ENCODE results near the gene ATOH1.

Gene ATOH1

GRCh38 chr4:93834249-93835066 is 5.9 kb downstream of the ATOH1 start:
- no peak for DNase-seq (ENCODE audit: low read depth)

DNA sequence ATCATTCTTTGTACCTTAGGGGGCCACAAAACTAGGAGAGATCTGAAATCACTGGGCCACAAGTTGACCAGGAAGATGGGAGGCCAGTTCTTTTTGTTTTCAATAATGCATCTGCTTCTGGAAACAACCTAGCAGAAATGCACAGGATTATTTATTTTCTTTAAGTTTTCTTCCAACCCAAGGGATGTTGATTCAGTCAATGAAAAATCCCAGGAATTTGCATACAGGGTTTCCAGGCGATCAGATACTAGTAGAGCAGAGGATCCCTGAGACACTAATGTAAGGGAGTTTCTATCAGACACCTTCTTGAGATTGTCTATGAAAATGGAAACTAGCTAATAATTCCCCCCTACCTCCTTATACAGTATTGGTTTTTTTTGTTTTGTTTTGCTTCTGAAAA is 7.4 kb downstream of the ATOH1 start:
- DNase-seq (ENCODE audit: low read depth), result no peak

- DNase-seq (ENCODE audit: low read depth), result no peak
Measured at GRCh38 chr4:93839704-93840103, 11.2 kb downstream of the ATOH1 start.

GRCh38 chr4:93841803-93842345 is 13.3 kb downstream of the ATOH1 start:
- no peak for DNase-seq (ENCODE audit: low read depth)

DNA sequence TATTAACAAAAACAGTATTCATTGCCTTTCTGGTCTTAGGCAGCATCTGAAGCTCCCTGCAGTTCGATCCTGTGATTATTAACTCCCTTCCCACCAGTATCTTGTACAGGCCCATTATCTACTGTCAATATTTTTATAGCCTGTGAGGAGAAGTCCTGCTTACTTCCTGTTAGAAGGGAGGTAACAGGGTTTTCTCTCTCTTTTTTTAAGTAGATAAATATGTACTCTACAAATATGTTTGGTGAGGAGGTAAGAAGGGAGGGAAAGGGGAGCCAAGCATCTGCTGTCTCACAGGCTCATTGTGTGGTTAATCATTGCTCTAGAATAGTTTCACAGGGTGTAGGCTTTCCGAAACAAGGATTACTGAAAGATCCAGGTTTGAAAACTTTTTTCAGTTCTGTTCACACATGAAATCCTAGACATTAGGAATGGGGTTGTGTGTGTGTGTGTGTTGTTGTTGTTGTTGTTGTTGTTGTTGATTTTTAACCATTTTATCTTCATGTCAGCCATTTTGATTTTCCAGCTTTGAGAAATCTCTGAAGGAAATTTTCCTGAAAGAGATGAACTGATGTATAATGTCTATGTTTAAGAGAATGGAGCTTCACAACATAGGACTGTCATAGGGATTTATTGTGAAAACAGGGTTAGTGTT is 14.2 kb downstream of the ATOH1 start:
- no peak for DNase-seq (ENCODE audit: low read depth)

GRCh38 chr4:93843772-93844171 is 15.2 kb downstream of the ATOH1 start:
- no peak for DNase-seq (ENCODE audit: low read depth)

- DNase-seq (ENCODE audit: low read depth), result no peak
Measured at GRCh38 chr4:93852680-93853079, 24.1 kb downstream of the ATOH1 start.

GRCh38 chr4:93855926-93856325 is 27.4 kb downstream of the ATOH1 start:
- DNase-seq (ENCODE audit: low read depth), result no peak

- no peak for DNase-seq (ENCODE audit: low read depth)
Measured at GRCh38 chr4:93865650-93866049, 37.1 kb downstream of the ATOH1 start.

GRCh38 chr4:93867416-93868001 is 39.0 kb downstream of the ATOH1 start:
- no peak for DNase-seq (ENCODE audit: low read depth)

DNA sequence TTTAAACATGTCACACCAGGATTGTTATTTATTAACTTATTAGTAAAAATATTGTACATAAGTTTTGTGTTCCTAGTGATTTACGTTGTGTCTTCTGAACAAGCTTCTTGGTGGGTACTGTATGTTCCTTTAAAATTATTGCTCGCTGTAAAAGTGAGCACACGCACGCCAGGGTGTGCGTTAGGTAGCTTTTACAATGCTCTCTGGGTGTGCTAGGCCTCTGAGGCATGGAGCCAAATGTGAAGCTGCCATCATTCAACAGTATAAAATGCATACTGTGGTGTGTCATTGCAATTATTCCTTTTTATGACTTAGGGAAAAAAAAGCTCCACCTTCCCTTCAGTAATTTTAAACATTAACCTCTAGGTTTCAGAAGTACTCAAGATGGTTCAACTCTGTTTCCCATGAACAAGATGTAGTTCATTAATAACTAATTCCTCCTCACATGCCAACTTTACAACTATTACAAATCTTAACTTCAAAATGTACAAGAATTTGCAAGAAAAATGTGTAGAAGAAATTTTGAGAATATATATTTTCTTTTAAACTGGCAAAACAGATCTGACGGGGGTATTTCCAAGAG is 42.4 kb downstream of the ATOH1 start:
- no peak for DNase-seq (ENCODE audit: low read depth)

- no peak for DNase-seq (ENCODE audit: low read depth)
Measured at GRCh38 chr4:93876754-93877153, 48.2 kb downstream of the ATOH1 start.

DNA sequence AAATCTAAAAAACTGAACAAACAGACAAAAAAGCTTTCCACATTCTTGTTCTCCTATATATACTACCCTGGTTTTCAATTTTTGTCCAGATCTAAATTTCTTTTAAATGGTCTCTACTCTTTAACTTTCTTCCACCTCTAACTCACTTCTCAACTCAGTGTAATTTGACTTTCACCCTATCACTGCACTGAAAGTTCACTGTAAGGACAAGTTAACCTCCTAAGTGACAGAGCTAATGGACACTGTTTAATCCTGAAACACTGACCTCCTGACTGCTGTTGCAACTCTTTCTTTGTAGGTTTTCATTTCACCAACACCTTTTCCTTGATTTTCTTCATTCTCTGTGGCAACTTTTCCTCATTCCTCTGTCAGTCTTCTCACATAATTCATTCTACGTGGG is 50.0 kb downstream of the ATOH1 start:
- no peak for DNase-seq (ENCODE audit: low read depth)

DNA sequence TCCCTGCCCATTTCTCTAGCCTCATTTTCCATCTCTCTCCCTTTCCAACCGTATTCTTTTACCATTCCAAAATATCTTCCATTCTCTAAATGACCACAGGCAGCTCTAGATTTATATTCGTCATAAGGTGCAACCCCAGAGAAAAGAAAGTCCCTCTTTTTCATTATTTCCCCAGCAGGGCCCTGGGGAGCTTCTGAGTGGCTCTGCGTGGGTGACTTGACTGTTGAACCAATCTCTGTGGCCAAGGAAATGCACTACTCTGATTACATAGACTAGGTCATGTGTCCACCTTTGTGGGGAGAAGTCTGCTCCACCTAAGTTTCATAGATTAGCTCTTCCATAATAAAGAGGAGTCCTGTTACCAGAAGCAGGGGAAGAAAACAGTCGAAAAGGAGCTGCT is 51.4 kb downstream of the ATOH1 start:
- DNase-seq (ENCODE audit: low read depth), result no peak
